Activated CD4-positive, alpha-beta memory T cell treated with anti-CD3 and anti-CD28 coated beads for 36 hours (primary cell): ENCODE measurements around the gene UBASH3B. TPM values are rescaled to one million over a fixed set of nuclear protein-coding genes. Genes with fewer than 3 reads are reported as not detected.
"Not testable (repeated sequence)": the region's sequence is repeated elsewhere in the genome, so short reads cannot be mapped to it uniquely, and the experiment has no call there.

ENCODE experiments used
- CTCF ChIA-PET: fragments of 350-600 bp; sonication (Branson Sonifier 250); formaldehyde crosslinking; loops from one replicate; lab custom pipeline; 2021; ENCODE audit warnings: antibody characterized with exemption, inconsistent platforms; lab: Charles Lee
- POLR2A ChIA-PET: fragments of 350-600 bp; sonication (Branson Sonifier 250); formaldehyde crosslinking; loops from one replicate; lab custom pipeline; 2021; ENCODE audit warnings: antibody characterized with exemption; lab: Charles Lee
- DNase-seq: peaks from one replicate; pipeline ENCODE4 v3.0.0-alpha.2; 2020
- H3K27ac Mint-ChIP-seq: one replicate; pipeline ENCODE4 v1.8.0; 2021; ENCODE audit warnings: mixed read lengths
- H3K27me3 Mint-ChIP-seq: one replicate; pipeline ENCODE4 v1.8.0; 2021; ENCODE audit warnings: mixed read lengths
- H3K36me3 Mint-ChIP-seq: one replicate; pipeline ENCODE4 v1.8.0; 2021; ENCODE audit warnings: mixed read lengths
- H3K4me1 Mint-ChIP-seq: one replicate; pipeline ENCODE4 v1.8.0; 2021; ENCODE audit warnings: low read depth, mixed read lengths
- H3K4me3 Mint-ChIP-seq: one replicate; pipeline ENCODE4 v1.8.0; 2021; ENCODE audit warnings: mild to moderate bottlenecking, mixed read lengths
- H3K9me3 Mint-ChIP-seq: one replicate; pipeline ENCODE4 v1.8.0; 2021; ENCODE audit warnings: mixed read lengths
- intact Hi-C: fragments of 100-400 bp; cut with micrococcal nuclease; formaldehyde crosslinking; loops from one replicate; pipeline ENCODE4 v1.15.1; 2023
- total RNA-seq, 2 experiments: library from RNA; stranded (reverse); gene quantifications; one replicate each; pipeline ENCODE4 v1.2.3, GENCODE V29; 2021

Gene UBASH3B
- total RNA-seq, 2 experiments from 2014 or later, result 18.8 to 20.8 TPM

DNA sequence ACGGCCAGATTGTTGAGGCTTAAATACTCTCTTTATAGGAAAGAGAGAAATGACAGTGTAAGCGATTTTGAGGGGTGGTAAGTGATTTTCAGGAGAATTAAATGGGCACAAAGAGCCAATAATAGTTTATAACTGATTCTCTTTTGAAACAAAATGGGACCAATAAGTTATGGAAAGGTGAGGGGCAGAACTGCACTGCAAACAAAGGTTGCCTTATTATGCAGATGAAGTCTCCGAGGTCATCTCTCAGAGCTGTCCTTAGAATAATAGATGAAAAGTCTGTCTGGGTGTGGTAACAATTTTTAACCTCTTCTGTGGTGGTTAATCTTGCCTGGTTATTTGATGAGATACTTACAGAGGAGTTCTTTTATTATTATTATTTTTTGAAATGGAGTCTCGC is 168.0 kb downstream of the UBASH3B start:
- ChIA-PET CTCF (interaction anchor here (0.7 kb wide), 1 partner anchor 101 kb away, joined by 3 read pairs; no protein-coding TSS in a partner anchor), POLR2A (no interaction called here)
- peaks cover 16% of the 10 kb centered on the region for H3K36me3 Mint-ChIP-seq
- H3K4me1 Mint-ChIP-seq, result peaks cover 3% of the 10 kb centered on the region
- no peaks in the 10 kb centered on the region for H3K27me3 Mint-ChIP-seq
- intact Hi-C loops, result no loop called here
- H3K27ac Mint-ChIP-seq, result no peak overlapping the region
- no peak overlapping the region for H3K4me3 Mint-ChIP-seq
- DNase-seq, result no peak
- peaks cover 20% of the 10 kb centered on the region for H3K9me3 Mint-ChIP-seq

DNA sequence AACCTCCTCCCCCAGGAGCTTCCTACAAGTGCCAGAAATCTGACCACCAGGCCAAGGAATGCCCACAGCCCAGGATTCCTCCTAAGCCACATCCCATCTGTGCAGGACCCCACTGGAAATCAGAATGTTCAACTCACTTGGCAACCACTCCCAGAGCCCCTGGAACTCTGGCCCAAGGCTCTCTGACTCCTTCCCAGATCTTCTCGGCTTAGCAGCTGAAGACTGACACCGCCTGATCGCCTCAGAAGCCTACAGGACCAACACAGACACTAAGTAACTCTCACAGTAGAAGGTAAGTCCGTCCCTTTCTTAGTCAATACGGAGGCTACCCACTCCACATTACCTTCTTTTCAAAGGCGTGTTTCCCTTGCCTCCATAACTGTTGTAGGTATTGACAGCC is 173.8 kb downstream of the UBASH3B start:
- H3K27ac Mint-ChIP-seq, H3K36me3 Mint-ChIP-seq, POLR2A ChIA-PET, H3K27me3 Mint-ChIP-seq, DNase-seq, CTCF ChIA-PET, intact Hi-C loops, H3K4me1 Mint-ChIP-seq, H3K9me3 Mint-ChIP-seq, H3K4me3 Mint-ChIP-seq: not testable (repeated sequence)

DNA sequence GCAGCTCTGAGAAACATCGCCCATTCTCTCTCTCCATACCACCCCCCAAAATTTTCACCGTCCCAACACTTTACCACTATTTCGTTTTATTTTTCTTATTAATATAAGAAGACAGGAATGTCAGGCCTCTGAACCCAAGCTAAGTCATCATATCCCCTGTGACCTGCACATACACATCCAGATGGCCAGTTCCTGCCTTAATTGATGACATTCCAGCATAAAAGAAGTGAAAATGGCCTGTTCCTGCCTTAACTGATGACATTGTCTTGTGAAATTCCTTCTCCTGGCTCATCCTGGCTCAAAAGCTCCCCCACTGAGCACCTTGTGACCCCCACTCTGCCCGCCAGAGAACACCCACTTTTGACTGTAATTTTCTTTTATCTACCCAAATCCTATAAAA is 176.8 kb downstream of the UBASH3B start:
- intact Hi-C loops, DNase-seq, H3K4me1 Mint-ChIP-seq, H3K9me3 Mint-ChIP-seq, H3K36me3 Mint-ChIP-seq, H3K27ac Mint-ChIP-seq, H3K27me3 Mint-ChIP-seq, H3K4me3 Mint-ChIP-seq, POLR2A ChIA-PET: not testable (repeated sequence)
- CTCF ChIA-PET, result interaction anchor here (1.5 kb wide), 1 partner anchor 31 kb away, joined by 7 read pairs; no protein-coding TSS in a partner anchor

DNA sequence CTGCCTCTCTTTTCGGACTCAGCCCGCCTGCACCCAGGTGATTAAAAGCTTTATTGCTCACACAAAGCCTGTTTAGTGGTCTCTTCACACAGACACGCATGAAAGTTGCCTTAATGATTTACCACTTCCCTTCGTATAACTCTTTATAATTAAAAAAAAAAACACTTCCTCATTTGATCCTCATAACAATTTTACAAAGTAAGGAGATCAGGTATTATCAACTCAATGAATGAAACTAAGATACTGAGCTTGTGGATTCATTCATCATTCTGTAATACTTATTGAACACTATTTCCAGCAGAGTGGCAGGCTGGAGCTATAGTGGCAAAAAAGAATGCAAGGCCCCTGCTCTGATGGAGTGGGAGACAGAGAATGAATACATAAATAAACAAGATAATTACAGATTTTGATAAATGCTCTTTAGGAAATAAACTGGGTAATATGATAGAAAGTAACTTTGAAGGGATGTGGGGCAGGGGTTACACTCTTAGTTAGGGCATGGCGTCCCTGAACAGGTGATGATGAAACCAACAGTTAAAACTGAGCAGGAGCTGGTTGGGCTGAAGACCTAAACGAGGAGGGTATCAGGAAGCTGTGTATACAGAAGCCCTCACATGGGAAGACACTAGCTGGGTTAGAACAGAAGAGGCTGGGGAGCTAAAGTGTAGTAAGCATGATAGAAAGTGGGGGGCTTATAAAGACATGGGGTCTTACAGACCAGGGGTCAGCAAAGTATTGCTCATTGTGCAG is 177.4 kb downstream of the UBASH3B start:
- no peak overlapping the region for H3K4me3 Mint-ChIP-seq
- DNase-seq, result no peak
- H3K36me3 Mint-ChIP-seq, result no peaks in the 10 kb centered on the region
- H3K27me3 Mint-ChIP-seq, result no peaks in the 10 kb centered on the region
- ChIA-PET POLR2A (no interaction called here), CTCF (interaction anchor here (1.5 to 2.3 kb wide), 2 partner anchors 30 to 188 kb away, joined by 7 to 8 read pairs; no protein-coding TSS in a partner anchor)
- H3K9me3 Mint-ChIP-seq, result no peaks in the 10 kb centered on the region
- H3K27ac Mint-ChIP-seq, result no peak overlapping the region
- H3K4me1 Mint-ChIP-seq, result no peaks in the 10 kb centered on the region
- intact Hi-C loops, result no loop called here

DNA sequence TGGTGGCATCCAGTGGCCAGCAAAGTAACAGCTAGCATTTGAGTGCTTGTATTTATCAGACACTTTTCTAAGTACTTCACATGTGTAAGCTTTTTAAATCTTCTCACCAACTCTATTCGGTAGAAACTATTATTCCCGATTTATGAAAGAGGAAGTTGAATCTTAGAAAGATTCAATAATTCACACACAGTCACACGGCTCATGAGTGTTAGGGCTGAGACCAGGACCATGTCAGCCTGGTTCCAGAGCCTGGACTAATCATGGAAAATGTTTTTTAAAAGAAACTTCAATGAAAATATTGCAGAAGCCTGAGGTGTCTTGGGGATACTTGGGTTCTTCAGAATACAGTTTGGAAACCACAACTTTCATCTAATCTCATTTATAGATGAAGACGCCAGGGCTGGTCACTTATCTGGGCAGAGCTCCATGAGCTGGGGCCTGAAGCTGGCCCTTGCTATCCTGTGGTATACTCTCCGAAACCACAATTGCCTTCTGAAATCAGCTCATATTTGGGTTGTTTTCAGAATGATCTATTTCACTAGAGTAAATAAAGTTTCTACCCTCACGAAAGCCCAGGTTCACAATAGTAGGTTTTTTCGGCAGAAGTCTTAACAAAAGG is 178.4 kb downstream of the UBASH3B start:
- Mint-ChIP-seq H3K4me3 (no peak overlapping the region), H3K27me3 (peaks cover 2% of the 10 kb centered on the region), H3K4me1 (no peaks in the 10 kb centered on the region), H3K9me3 (no peaks in the 10 kb centered on the region), H3K27ac (no peak overlapping the region), H3K36me3 (no peaks in the 10 kb centered on the region)
- CTCF ChIA-PET, result interaction anchor here (1.3 to 2.3 kb wide), 3 partner anchors 18 to 187 kb away, joined by 4 to 8 read pairs (median 7); no protein-coding TSS in a partner anchor
- DNase-seq, result no peak
- POLR2A ChIA-PET, result no interaction called here
- intact Hi-C loops, result no loop called here

DNA sequence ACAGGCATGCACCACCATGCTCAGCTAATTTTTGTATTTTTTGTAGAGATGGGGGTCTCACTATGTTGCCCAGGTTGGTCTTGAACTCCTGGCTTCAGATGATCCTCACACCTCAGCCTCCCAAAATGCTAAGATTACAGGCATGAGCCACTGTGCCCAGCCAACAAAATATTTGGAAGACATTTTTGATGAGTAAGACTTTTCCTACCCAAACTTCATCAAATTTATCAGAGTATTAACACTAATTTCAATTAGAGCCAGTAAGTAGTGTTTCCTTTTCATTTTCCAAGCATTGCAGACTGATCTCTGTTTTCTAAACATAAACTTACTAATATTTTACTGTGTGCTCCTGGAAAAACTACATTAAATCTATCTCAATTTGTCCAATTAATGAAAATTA is 181.4 kb downstream of the UBASH3B start:
- H3K27me3 Mint-ChIP-seq, result peaks cover 2% of the 10 kb centered on the region
- intact Hi-C loops, result no loop called here
- H3K36me3 Mint-ChIP-seq, result no peaks in the 10 kb centered on the region
- no peak overlapping the region for H3K4me3 Mint-ChIP-seq
- DNase-seq, result no peak
- POLR2A ChIA-PET, result no interaction called here
- H3K27ac Mint-ChIP-seq, result no peak overlapping the region
- H3K4me1 Mint-ChIP-seq, result no peaks in the 10 kb centered on the region
- H3K9me3 Mint-ChIP-seq, result no peaks in the 10 kb centered on the region
- CTCF ChIA-PET, result interaction anchor here (1.2 to 1.4 kb wide), 2 partner anchors 17 to 209 kb away, joined by 3 to 6 read pairs; no protein-coding TSS in a partner anchor

DNA sequence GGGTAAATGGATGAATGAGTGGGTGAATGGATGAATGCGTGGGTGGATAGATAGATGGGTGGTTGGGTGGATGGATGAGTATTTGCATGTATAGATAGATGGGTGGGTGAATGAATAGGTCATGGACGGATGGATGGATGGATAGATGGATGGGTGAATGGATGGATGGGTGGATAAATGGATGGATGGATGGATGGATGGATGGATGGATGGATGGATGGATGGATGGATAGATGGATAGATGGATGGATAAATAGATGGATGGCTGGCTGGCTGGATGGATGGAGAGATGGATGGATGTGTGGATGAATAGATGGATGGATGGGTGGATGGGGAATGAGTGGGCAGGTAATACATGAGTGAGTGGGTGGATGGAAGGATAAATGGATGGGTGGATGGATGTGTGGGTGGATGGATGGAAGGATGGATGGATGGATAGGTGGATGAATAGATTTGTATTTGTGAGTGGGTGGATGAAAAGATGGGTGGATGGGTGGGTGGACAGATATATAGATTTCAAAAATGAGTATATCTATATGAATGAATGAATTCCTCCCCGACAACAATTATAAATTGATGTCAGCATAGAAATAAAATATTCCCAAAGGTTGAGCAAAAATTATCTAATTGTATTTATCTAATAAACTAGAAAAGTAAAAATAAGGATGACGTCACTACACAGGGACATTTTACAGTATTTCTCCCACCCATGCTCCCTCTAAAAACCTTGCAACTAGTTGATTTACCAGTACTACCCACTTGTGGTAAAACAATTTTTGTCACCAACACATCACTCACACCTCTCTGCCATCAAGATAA is 182.2 kb downstream of the UBASH3B start:
- no peak for DNase-seq
- POLR2A ChIA-PET, result interaction anchor here (0.7 kb wide), 1 partner anchor 13 kb away, joined by 3 read pairs; no protein-coding TSS in a partner anchor
- Mint-ChIP-seq H3K4me3 (no peak overlapping the region), H3K4me1 (peaks cover 2% of the 10 kb centered on the region), H3K27ac (no peak overlapping the region), H3K27me3 (peaks cover 2% of the 10 kb centered on the region), H3K36me3 (no peaks in the 10 kb centered on the region), H3K9me3 (no peaks in the 10 kb centered on the region)
- CTCF ChIA-PET, result interaction anchor here (1.4 to 2.9 kb wide), 3 partner anchors 16 to 208 kb away, joined by 3 to 10 read pairs (median 6); no protein-coding TSS in a partner anchor
- intact Hi-C loops, result no loop called here

DNA sequence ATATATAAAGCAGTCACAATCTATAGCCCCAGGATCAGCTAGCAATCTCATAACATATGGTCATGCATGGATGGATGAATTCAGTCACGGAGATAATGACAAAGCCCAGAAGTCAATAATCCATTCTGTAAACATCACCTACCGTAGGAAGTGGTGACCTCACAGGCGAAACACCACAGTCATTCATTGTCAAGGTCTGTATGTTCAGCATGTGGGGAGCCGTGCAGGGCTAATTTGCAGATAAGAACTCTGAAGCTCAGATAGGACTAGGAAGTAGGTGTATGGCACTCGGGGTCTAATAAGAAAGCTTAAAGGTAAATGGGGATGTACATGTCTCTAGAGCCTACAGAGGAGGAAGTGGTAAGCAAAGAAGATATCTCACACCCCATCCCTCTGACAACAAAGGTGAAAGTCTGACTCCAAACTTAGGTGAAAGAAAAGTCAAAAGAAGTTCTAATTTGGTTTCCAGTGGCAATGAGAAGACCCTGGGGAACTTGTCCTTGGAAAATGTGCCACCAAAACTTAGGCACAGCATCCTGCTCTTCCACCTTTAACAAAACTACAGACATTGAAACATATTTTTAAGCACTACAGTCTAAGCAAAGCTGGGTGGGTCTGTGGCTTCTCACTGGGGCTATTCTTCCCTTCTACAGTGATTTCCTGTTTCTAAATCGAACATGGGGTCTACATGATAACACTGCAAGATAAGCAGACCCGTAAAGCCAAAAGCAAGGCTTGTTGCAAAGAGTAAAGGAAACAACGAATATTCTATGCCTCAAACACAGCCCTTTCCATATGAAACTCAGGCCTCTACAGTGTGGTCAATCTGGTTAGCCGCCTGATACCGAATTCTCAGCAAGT is 188.0 kb downstream of the UBASH3B start:
- POLR2A ChIA-PET, result interaction anchor here (0.9 kb wide), 1 partner anchor 13 kb away, joined by 4 read pairs; no protein-coding TSS in a partner anchor
- H3K27ac Mint-ChIP-seq, result no peak overlapping the region
- peaks cover 15% of the 10 kb centered on the region for H3K4me1 Mint-ChIP-seq
- no peak overlapping the region for H3K4me3 Mint-ChIP-seq
- CTCF ChIA-PET, result interaction anchor here (1.3 to 2.5 kb wide), 3 partner anchors 10 to 47 kb away, joined by 3 to 20 read pairs (median 9); no protein-coding TSS in a partner anchor
- peak; percentile 58 for DNase-seq
- no peaks in the 10 kb centered on the region for H3K36me3 Mint-ChIP-seq
- intact Hi-C loops, result no loop called here
- no peaks in the 10 kb centered on the region for H3K9me3 Mint-ChIP-seq
- no peaks in the 10 kb centered on the region for H3K27me3 Mint-ChIP-seq

DNA sequence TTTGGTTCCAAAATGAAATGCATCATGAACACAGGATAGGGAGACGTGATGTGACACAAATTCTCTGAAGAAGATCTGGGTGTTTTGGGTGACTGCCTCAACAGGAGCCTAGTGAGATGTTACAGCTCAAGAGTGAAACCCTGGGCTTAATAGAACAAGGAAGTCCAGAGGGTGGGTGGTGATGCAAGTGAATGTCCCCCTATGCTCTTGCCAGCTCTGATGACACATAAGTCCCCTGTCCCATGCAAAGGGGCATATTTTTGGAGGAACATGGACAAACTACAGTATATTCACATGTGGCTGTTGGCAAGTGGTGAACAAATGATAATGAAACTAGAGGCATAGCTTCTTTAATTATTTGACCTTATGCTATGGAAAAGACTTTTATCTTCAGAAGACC is 191.9 kb downstream of the UBASH3B start:
- no peaks in the 10 kb centered on the region for H3K36me3 Mint-ChIP-seq
- ChIA-PET POLR2A (no interaction called here), CTCF (interaction anchor here (0.9 to 1.0 kb wide), 2 partner anchors 52 to 176 kb away, joined by 3 to 6 read pairs; no protein-coding TSS in a partner anchor)
- H3K4me1 Mint-ChIP-seq, result peaks cover 37% of the 10 kb centered on the region
- DNase-seq, result no peak
- intact Hi-C loops, result no loop called here
- H3K4me3 Mint-ChIP-seq, result no peak overlapping the region
- no peaks in the 10 kb centered on the region for H3K9me3 Mint-ChIP-seq
- H3K27ac Mint-ChIP-seq, result no peak overlapping the region
- H3K27me3 Mint-ChIP-seq, result no peaks in the 10 kb centered on the region

DNA sequence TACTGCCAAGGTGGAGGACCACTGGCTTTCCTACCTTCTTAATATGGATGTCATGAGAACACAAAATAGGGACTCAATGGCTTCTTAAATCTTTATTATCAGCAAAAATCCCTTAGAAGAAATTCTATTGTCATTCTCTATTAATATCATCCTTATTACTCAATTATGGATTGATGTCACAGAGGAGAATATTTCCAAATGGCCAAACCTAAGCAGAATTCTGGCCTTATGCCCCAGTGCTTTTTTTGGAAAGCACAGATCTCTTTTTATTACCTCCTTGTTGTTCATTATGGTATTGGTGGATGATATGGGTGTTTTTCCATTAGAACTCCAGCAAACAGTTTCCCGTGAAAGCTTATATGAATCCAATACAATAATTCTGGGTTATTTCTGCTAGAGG is 192.7 kb downstream of the UBASH3B start:
- intact Hi-C loops, result no loop called here

DNA sequence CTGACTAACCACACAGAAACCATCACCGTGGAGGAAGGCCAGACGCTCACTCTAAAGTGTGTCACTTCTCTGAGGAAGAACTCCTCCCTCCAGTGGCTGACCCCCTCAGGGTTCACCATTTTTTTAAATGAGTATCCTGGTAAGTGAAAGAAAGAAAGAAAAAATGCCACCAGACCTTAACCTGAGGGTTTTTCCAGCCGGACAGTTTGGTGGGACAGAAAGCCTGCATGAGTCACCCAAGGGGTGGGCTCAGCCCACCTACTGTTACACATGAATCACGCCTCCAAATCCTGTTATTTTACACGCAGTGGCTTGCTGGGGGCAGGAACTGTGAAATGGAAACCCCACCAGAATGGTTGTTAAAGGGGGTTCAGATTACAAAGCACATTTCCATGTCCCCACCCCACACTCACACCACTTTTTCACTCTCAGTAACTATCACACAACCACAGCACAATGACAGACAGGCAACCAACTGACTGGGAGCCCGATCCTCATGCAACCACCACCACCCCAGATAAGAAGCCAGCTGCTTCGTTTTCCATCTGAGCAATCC is 194.6 kb downstream of the UBASH3B start:
- no peak overlapping the region for H3K4me3 Mint-ChIP-seq
- H3K9me3 Mint-ChIP-seq, result no peaks in the 10 kb centered on the region
- H3K27ac Mint-ChIP-seq, result peak overlapping the region; percentile 24
- intact Hi-C loops, result no loop called here
- peak; percentile 39 for DNase-seq
- peaks cover 26% of the 10 kb centered on the region for H3K4me1 Mint-ChIP-seq
- H3K27me3 Mint-ChIP-seq, result no peaks in the 10 kb centered on the region
- POLR2A ChIA-PET, result no interaction called here
- H3K36me3 Mint-ChIP-seq, result no peaks in the 10 kb centered on the region
- CTCF ChIA-PET, result interaction anchor here (1.2 to 7.5 kb wide), 4 partner anchors 13 to 270 kb away, joined by 3 to 118 read pairs (median 66); no protein-coding TSS in a partner anchor

More for the DNA sequence above, 192.7 kb downstream of the UBASH3B start:
- no peak overlapping the region for H3K4me3 Mint-ChIP-seq
- no peak for DNase-seq
- no peaks in the 10 kb centered on the region for H3K27me3 Mint-ChIP-seq
- H3K9me3 Mint-ChIP-seq, result no peaks in the 10 kb centered on the region
- no peaks in the 10 kb centered on the region for H3K36me3 Mint-ChIP-seq
- H3K4me1 Mint-ChIP-seq, result peaks cover 34% of the 10 kb centered on the region
- H3K27ac Mint-ChIP-seq, result no peak overlapping the region
- ChIA-PET POLR2A (no interaction called here), CTCF (interaction anchor here (0.9 to 1.5 kb wide), 3 partner anchors 35 to 60 kb away, joined by 4 to 8 read pairs (median 5); no protein-coding TSS in a partner anchor)
